Lower leg skin (tissue), 3 donors: ENCODE results near the gene TMEM132A.

Source experiments
- POLR2A ChIP-seq, 2 donors: fragments of 450-650 bp; IDR thresholded peaks; one replicate each; pipeline ENCODE4 v1.6.1; 2016 to 2017; ENCODE audit warnings: antibody characterized with exemption in 2 of 2, mild to moderate bottlenecking in 1 of 2, moderate library complexity in 1 of 2
- TF ChIP-seq, protein P1 (sequence below), 3 donors: fragments of 450-650 bp; IDR thresholded peaks; one replicate each; pipeline ENCODE4 v1.5.1; 2016; ENCODE audit warnings: antibody characterized with exemption in 3 of 3, mild to moderate bottlenecking in 3 of 3, moderate library complexity in 2 of 3

DNA sequence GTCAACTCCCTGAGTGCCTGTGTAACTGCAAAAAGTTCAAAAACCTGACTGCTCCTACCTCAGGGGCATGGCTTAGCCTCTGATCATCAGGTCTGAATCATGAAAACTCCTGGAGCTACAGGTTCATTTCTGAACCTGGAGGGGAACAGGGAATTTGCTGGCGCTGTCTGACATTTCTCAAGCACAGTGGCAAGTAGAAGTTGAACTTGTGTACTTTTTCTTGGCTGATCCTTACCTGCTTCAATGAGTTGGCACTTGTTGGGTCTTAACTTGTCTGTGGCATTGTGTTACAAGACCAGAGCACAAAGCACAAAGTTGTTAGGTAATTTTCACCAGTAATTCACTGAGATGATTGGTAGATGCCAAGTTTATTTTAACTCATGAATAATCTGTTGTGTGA, 7.0 kb upstream of the TMEM132A start:
- TF ChIP-seq POLR2A (IDR thresholded peaks at IDR 0.05), result no peak
- TF ChIP-seq, protein P1, sequence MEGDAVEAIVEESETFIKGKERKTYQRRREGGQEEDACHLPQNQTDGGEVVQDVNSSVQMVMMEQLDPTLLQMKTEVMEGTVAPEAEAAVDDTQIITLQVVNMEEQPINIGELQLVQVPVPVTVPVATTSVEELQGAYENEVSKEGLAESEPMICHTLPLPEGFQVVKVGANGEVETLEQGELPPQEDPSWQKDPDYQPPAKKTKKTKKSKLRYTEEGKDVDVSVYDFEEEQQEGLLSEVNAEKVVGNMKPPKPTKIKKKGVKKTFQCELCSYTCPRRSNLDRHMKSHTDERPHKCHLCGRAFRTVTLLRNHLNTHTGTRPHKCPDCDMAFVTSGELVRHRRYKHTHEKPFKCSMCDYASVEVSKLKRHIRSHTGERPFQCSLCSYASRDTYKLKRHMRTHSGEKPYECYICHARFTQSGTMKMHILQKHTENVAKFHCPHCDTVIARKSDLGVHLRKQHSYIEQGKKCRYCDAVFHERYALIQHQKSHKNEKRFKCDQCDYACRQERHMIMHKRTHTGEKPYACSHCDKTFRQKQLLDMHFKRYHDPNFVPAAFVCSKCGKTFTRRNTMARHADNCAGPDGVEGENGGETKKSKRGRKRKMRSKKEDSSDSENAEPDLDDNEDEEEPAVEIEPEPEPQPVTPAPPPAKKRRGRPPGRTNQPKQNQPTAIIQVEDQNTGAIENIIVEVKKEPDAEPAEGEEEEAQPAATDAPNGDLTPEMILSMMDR (IDR thresholded peaks at IDR 0.05), result no peak
